GM10847 (cell line): ENCODE data around the gene GRIFIN.

Experiments
- POLR2A ChIP-seq: IDR thresholded peaks from 2 replicates; pipeline ENCODE4 v1.6.1; 2011; ENCODE audit not compliant: insufficient read length; ENCODE audit errors: extremely low read depth

GRIFIN gene

DNA sequence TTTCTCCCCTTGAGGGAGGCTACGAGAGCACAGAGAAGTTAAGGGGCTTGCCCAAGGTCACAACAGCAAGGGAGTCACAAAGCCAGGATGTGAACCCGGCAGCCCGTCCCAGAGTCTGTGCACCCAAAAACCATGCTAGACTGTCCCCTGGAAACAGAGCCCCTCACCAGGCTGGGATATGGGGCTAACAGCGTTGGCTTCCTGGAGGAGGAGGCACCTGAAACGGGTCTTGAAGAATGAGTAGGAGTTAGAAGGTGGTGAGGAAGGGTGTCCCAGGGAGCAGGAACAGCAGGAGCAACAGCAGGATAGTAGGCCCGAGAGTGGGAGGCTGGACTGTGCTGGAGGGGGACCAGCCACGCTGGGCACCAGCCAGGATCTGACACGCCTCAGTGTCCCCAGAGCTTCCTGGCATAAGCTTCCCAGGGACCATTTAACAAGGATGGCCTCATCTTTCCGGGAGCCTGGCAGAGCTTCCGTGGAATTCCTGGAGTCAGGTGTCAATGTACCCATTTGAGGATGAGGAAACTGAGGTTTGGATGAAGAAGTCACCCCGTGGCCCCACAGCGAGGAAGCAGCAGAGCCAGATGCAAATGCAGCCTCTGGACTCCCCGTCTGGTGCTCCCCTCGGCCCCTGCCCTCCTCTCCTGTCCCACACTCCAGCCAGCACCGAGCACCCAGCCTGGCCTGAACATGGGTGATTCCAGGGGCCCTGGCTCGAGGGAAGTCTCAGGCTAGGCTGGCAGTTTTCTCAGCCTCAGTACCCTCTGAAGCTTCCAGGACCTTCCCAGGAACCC, 3.3 kb upstream of the GRIFIN start:
- no peak for TF ChIP-seq POLR2A

DNA sequence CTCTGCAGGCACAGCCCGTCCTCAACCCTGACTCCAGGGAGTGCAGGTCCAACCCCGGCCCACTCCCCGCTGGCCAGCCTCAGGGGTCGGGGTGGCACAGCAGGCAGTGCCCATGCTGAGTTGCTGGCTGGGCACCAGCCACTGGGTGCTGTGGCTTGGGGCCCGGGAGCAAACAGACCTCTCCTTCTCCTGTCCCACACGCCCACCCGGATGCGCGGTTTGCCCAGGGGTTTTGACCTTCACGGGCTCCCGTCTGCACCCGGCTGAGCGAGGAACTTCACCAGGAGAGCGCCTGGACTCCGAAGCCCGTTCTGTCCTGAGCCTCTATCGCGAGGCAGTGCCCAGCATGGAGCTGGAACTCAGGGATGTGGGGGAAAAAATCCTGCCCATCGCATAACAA, 2.6 kb upstream of the GRIFIN start:
- TF ChIP-seq POLR2A, result no peak

DNA sequence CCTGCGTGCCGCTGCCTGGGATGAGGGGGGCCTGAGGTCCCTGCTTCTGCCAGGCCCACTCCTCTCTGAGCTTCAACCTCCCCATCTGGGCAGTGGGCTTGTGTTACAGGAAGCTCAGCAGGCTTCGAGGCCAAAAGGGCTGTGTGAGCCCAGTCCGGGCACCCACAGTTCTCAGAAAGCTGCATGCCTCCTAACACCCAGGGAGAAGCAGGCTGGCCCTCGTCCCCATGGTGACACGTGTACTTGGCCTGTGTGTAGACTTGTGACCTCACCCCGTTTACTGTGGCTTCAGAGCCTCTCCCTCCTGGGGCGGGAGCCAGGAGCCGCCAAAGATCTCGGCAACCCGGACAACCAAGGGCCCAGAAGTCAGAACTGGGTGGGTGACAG, 2.2 kb upstream of the GRIFIN start:
- no peak for TF ChIP-seq POLR2A

DNA sequence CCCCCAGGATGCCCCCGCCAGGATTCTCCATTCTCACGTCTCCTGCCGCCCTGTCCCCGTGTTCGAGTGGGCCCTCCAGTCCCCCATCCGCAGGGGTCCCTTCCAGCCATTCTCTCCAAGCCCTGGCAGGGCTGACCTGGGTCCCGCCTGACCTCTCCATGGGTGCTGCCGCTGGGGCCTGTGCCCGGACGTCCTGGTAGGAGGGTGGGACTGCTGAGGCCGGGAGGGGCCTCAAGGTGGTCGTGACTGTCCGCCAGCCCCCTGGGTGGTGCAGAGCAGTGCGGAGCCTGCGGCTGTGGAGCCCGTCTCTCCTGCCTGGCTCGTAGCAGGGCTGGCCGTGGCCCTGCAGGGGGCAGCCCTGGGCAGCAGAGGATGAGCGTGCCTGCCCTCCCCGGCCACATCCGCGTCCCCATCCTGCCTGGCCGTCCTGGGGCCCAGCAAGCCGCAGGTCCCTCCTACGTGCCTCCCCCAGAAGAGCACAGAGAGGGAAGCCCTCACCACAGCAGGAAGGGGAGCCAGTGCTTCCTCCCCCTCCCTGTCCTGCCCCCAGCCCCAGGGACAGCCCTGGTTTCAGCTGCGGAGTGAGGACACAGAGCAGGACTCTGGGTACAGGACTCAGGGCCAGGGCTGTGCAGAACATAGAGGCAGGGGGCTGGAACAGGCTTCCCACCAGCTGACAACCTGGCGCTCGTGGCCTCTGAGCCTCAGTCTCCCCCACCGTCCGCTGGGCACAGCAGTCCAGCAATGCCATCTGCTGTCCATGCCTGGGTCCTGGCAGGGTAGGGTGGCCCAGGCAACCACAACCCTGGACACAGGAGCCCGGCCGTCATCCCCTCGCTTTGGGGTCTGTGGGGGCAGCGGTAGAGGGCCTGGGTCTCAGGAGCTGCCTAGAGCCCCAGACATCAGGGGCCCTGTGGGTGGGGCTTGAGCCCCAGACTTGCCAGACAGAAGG, 1.5 kb upstream of the GRIFIN start:
- TF ChIP-seq POLR2A, result no peak

DNA sequence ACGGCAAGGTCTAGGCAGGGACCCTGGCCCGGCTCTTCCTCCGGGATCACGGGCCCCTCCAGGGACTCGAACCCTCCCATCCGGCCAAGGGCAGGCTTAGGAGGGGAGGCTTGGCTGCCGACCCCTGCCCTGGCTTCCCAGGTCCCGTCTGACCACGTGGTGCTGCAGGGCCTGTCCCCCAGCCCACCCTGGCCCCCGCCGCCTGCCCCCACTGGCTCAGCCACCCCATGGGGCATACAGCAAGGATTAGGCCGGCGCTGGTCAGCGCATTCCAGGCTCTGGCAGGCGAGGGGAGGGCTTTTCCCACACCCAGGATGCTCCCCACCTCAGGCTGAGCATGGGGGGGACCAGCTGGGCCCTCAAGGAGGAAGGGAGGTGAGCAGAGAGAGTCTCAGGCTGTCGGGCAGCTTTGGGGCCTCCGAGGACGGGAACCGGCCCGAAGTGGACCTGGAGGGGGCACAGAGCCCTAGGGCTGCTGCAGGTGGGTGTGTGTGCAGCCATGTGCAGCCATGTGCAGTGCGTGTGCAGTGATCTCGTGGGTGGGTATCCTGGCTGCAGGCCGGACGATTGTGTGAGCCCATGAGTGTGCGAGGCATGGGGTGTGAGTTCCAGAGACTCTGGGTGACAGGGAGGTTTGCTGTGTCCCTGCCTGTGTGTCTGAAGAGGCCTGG, 713 bp upstream of the GRIFIN start:
- TF ChIP-seq POLR2A, result no peak

DNA sequence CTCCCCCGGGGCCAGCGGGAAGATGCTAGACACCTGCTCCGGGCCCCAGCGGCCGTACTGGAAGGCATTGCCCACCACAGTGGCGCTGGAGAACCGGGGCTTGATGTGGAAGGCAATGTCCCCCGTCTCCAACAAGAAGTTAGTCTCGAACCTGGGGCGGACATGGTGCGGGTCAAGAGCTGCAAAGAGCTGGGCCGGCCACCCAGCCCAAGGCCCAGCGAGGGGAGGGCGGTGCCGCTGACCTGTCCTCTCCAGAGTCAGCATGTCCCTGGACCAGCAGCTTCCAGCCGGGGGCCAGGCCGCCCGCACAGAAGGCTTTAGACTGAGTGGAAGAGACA, 551 bp downstream of the GRIFIN start:
- TF ChIP-seq POLR2A, result no peak

DNA sequence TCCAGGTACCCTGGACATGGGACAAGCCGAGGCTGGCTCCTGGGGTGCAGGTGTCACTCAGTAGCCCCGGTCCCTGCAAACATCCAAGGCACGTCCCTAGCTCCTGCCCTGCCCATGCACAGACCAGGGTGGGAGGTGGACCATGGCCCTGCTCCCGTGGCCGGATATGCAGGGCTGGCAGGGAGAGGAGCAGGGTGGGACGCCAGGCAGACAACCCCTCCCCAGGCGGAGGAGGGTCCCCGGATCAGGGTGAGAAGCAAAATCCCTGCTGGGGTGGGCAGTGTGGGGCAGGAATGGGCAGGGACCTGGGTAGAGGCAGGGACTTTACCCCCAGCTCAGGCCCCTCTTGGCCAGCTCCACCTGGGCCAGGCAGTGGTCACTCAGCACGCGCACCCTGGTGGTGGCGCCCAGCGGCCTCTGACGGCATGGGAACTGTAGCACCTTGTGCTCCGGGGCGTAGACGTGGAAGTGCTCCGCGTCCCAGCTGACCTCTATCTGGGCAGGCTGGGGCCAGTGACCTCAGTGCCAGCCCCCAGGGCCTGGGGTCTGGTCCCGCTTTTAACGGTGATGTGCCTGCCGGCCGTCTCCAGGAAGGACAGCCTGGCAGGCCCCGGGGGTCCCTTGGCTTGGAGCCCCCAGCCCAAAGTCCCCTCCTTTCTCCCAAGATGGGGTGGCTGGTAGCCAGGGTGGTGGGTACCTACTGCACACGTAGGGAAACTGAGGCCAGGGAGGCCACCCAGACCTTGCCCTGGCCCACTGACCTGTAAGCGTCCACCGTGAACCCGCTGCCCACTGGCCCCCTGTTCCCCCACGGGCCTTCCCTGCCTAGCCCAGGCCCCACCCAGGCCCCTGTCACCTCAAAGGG, 1.2 kb downstream of the GRIFIN start:
- TF ChIP-seq POLR2A, result no peak

DNA sequence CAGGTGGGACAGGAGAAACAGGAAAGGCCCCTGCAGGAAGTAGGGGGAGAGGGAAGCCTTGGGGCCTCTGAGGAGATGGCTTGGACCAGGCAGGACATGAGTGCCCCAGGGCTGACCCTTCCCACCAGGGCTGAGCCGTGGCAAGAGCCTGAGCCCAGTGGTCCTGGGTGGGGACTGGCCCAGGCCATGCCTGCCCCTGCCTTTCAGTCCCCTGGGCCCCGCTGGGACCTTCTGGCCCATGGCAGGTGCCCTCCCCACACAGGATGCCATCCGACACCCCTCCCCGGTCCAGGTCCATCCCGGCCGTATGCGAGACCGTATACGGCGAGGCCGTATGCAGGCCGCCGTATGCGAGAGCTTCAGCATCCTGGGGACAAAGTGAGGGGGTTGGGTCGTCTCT, 2.0 kb downstream of the GRIFIN start:
- TF ChIP-seq POLR2A, result no peak

DNA sequence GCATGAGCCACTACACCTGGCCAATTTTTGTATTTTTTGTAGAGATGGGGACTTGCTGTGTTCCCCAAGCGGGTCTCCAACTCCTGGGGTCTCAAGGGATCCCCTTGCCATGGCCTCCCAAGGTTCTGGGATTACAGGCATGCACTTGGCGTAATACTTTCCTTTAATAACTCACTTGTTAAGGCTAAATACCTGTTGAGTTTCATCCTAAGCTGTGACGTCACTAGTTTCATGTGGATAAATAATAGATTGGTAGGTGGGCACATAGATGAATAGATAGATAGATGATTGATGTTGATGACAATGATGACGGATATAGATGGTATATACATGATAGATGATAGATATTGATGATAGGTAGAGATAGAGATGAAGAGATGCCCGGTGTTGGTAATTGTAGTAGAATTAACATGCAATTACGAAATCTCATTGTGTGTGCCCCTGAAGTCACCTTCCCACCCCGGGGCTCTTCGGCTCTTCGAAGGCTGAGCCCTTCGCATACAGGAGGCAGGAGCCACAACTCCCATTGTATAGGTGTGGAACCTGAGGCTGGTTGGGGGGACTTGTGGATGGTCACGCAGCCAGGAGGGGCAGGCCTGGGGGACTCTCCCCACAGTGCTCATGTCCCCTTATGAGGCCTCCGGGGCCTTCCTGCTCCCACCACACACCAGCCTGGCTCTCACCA, 2.6 kb downstream of the GRIFIN start:
- TF ChIP-seq POLR2A, result no peak

DNA sequence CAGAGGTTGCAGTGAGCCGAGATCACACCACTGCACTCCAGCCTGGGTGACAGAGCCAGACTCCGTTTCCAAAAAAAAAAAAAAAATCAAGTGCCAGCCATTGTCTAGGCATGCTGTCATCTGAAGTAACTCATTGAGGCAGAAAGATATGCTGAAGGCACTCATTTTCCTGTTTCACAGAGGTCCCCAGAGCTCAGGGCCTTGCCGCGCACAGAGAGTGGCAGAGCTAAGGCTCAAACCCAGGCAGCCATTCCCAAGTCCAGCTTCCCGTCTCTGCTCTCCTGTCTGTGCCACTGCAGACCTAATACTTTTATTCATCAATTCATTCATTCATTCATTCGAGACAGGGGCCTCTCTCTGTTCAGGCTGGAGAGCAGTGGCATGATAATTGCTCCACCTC, 3.5 kb downstream of the GRIFIN start:
- TF ChIP-seq POLR2A, result no peak

DNA sequence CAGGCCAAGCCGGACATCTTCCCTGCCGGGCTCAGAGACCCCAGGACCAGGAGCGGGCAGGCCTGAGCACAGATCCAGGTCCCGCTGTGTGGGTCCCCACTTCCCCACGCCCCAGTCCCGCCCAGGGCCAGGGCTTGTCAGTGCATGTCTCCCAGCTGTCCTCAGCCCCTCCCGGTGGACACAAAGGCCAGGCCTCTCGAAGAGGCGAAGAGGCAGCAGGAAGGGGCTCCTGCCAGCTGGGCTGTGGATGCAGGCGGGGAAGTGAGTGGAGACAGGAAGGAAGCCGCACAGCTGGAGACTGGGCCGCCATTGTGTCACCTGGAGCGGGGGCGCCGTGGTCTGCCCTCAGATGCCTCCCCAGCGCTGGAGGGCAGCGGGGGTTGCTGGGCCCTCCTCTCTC, 4.8 kb downstream of the GRIFIN start:
- no peak for TF ChIP-seq POLR2A

DNA sequence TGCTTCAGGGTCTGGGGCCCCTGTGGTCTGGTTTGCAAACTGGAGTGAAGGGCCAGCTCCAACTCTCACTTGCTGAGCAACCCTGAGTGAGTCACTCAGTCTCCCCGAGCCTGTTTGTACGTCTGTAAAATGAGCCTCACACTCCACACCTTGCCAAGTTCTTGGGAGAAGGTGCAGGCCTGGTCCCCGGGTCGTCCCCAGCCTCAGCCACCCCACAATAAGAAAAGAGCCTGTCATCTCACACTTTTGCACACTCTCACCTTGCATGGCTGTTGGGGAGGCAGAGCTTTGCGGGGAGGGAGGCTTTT, 5.2 kb downstream of the GRIFIN start:
- no peak for TF ChIP-seq POLR2A

DNA sequence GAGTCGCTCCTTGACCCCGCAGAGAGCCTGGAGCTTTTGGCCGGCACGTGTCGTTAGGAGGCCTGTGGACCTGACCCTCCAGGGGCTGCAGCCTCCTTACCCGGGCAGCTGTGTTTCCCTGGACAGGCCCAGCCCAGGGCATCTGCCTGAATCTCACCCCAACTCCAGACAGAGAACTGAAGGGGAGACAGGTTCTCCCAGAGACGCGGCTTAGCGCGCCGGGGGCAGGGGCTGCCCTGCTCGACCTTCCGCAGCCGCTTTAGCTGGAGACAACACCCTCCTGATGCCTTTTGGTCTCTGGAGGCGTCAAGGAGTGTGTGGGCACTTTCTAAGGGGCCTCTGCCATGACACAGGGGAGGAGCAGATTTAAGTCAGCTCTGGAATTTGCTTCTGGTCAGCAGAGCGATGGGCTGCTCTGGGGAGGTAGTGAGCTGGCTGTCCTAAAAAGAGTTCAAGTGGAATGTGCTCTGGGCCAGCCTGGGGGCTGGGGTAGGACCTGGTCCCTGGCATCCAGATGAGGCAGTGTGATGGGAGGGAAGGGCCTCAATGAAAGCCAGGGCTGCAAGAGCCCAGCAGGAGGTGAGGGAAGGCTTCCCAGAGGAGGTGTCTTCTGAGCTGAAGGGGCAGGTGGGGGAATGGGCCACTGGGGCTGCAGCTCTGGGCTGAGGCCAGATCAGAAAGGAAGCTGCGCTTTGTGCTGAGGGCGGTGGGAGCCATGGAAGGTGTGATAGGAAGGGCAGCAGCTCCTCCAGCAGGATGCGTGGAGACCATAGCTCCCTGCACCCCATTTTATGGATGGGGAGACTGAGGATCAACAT, 5.8 kb downstream of the GRIFIN start:
- TF ChIP-seq POLR2A, result no peak

DNA sequence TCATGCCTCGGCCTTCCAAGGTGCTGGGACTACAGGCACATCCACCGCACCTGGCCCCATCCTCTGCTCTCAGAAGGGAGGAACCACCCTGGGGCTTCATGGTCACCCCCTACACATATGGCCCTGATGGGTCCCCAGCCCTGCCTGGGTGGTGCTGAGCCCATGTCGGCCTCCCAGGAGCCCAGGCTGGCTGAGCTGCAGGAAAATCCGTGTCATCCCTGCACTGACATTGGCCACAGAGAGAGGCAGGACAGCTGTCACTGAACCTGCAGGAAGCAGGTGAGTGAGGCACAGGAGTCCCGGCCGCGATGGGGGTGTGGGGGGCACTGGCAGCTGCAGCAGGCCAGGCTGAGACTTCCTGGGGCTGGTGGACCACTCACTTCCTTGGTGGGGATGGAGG, 8.0 kb downstream of the GRIFIN start:
- no peak for TF ChIP-seq POLR2A
